NCI-H526 treated with DMSO at 0.1 percent for 48 hours (cell line): Measurements from ENCODE around the gene EME2.

Experiments
- DNase-seq: peaks from one replicate; lab custom pipeline; 2025; lab: John Stamatoyannopoulos, UW

The EME2 gene

DNA sequence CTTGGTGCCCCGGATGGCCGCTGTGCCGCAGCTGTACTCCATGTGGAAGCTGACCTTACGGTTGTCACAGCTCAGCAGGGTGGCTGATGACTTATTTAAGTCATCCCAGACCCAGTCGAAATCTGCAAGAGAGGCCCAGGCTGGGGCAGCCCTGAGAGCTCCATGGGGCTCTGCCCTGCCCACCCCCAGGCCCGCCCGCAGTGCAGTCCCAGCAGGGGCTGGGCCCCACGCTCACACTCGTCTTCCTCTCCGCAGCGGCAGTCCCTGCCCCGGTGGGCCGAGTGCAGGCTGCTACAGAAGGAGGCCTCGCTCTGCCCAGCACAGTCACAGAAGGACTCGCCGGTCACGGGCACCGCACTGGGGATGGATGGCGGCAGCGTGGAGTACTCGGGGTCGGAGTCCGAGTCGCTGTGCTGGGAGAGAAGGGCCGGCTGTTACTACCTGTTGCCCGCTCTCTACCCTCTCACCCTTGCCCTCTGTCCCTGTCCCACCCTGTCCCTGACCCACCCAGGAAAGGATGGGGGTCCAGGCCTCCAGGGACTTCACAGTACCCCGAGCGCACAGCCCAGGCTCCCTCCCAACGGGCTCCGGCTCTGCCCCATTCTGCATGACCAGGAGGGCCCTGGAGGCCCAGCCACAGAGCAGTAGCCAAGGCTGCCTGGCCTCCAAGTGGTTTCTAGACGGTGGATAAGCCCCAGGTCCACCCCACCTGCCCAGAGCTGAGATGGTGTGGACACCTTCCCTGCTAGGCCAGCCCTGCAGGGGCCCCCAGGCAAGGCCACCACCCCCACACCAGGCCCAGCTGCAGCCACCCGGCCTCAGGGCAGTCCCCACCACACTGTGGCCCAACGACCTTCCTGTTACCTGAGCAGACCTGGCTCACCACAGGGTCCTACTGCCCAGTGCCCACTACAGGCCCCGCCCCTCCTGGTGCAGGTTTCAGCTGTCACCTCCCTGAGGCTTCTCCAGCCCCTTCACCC lies 5.9 kb downstream of the EME2 start:
- no peak for DNase-seq

DNA sequence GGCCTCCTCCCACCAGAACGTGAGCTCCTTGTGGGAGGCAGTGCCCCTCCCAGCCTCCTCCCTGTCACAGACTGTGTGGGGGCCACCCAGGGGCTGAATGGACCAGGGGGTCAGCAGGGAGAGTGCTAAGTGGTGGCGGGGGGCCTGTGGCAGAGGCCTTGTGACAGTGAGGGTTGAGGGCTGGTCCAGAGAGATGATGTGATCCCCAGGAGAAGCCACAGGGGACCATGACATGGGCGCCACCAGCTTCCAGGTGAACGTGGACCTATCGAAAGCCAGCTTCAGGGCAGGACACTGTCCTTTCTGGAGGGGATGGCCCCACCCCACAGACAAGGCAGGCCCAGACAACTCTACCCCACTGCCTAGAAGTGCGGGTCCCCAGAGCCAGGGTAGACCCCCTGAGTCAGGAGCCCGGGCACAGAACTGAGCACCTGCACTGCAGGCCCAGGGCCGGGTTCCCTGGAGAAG lies 6.7 kb downstream of the EME2 start:
- DNase-seq, result no peak

DNA sequence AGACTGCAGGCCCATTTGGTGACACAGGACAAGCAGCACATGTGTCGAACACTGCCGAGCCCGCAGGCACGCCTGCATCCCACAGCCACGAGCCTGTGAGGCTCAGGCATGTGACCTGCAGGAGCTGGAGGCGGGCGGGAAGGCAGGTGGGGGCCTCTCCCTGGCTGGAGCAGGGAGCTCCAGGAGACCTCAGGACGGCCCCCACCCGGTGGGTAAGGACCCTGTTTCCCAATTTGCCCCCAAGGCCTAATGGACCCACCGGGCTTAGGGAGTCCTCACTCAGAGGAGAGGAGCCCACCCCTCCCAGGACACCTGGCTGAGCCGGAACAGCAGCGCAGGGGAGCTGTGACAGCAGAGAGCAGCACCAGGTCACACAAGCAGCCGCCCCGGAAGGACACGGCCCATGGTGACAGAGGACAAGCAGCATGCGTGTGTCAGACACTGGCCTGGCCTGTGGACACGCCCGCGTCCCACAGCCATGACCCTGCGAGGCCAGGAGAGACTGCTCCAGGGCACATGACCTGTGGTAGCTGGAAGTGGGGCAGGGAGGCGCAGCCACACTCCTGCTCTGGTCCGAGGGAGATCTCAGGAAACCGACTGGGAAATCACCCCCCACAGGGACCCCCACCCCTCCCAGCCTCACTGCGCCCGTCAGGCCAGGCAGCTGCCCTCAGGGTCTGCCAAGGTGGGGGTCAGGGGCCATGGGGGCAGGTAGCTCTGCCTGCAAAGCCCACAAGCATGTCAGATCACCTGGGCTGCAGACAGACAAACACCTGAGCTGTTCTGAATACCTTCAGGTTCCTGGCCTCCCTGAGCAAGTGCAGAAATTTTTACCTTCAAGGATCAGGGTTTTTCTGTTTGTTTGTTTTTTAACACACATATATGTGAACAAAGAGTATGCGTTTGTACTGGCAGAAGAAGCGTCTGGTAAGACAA lies 7.4 kb downstream of the EME2 start:
- DNase-seq, result no peak

DNA sequence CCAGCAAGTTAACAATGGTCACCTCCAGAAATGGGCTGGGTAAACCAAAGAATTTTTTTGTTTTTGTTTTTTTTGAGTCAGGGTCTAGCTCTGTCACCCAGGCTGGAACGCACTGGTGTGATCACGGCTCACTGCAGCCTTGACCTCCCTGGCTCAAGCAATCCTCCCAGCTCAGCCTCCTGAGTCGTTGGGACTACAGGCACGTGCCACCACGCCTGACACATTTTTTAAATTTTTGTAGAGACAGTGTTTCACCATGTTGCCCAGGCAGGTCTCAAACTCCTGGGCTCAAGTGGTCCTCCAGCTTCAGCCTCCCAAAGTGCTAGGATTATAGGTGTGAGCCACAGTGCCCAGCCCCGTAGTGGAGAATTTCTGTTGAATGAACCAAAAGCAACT lies 8.1 kb downstream of the EME2 start:
- no peak for DNase-seq

DNA sequence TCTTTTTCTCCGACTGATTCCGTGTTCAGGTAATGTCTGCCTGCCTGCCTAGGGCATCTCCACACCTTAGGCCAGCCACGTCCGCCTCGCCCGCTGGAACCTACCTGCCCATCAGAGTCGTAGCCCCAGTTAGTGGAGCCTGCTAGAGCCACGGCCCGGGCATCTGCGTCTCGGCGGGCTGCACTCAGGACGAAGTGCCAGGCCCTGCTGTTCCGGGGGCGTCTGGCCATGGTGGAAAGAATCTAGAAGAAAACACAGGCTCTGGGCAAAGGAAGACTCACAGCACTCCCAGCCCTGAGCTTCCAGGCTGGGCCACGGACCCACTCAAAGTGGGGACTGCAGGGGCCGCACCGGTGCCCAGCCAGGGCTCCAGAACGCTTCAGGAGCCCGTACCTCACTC lies 8.6 kb downstream of the EME2 start:
- no peak for DNase-seq

DNA sequence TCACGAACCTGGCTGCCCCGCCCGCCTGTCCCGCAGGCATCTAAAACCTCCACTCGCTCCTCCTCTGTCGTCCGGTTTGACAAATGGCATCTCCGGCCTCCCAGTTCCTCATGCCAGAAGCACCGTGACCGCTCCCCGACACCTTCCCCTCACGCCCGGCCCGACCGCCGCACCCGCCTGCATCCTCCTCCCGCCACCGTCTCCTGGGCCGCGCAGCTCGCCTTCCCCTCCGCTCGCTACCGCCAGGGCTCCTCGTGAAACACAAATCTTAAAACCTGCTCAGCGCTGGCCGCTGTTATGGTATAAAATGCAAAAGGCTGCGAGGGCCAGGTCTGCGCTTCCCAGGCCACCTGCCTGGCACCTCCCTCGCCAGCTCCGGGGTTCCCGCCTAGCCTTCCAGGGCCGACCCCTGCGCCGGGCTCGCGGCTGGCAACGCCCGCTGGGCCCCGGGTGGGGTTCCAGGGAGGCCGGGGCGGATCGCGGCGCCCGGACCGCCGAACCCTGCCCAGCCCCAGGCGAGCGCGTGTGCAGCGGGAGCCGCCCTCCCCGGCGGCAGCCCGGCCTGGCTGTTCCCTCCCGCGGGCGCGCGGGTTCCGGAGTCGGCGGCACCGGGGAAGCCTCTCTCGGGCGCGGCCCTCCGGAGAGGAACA lies 9.3 kb downstream of the EME2 start:
- DNase-seq, result no peak

DNA sequence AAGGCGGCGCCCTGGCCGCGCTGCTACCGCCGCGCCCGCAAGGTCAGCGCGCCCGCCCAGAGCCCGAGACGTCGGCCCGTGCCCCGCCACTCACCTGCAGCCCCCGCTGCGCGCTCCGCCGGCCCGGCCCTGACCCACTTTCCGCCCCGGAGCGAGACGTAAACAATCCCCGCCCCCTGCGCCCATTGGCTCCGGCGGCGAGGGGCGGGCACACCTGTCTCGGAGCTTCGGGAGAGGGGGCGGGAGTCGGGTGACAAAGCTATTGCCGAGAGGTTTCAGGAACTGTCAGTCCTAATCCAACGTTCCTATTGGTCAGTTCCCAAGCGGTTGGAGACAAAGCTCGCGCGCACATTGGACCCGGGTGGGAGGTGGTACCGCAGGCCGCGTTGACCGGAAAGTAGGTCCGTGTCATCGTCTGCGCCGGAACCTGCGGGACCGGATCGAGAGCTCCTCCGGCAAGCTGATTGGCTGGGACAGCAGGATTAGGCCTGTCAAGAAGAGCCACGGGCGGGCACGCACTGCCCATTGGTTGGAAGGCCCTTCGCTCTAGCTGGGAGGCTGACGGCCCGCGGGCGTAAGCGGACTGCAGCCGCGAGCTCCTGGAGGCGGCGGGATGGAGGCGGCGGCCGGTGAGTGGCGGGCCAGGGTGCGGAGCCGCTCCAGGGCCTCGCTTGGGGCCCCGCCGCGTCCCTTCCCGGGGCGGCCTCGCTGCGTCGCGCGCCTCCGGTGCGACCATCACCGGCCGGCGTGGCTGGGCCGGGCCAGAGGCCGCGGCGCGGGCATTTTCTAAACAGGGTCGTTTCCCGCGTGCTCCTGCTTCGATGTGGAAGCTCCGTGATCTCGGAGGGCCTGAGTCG lies 10.0 kb downstream of the EME2 start, which contains the start of the genes NUBP2 and SPSB3:
TSS of gene NUBP2 (plus strand) at position 553 of the 857 bp plus-strand sequence. CDS start at position 614, 61 bp downstream.
TSS of gene SPSB3 (minus strand) at position 164 of the 857 bp plus-strand sequence. CDS start 1,088 bp downstream, outside the sequence.
- peak; percentile 95 for DNase-seq

DNA sequence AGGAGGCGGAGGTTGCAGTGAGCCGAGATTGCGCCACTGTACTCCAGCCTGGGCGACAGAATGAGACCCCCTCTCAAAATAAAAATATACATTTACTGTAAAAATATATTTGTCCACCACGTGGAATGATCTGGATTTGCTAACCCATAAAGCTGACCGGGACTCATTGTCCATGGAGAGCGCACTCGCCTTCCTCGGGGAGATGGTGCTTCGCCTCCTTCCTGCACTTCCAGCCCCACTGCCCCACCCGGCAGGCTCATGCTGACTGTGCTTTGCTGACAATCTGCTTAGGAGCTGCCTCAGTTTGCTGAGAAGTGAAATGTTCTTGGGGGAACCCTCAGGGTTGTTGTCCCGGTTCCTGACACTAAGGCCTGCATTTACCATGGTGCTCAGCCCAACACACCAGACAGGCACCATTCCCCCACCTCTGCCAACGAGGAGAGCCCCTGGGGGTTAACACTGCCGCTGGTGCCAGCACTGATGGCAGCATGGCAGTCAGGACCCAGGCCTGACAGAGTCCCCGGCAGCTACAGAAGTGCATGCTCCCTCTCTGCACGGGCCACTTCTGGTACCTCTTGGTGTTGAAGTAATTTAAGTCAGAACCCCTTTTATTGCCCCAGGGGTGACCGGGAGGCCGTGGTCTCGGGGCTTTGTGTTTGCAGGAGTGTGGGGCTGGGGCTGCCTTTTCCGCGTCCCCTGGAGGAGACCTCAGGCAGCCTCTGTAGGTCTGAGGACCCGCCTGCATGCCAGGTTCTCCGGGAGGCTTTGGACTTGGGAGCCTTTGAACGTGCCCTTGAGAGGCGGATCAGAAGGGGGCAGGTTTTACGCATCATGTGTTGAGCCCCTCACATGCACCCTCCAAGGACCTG lies 12.6 kb downstream of the EME2 start:
- DNase-seq, result no peak

DNA sequence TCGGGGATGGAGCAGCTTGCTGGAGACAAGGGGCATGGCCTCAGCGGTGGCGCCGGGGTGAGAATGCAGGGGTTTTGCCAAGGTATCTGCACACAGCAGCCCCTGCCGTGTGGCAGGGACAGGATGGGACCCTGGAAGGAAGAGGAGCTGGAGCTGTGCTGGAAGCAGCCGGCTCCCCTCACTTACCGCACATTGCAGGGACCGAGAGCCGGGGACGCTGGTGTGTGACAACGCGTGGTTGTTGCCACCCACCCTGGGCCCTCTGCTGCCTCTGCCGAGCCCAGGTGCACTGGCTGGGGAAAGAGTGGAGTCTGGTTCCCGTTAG lies 13.2 kb downstream of the EME2 start:
- no peak for DNase-seq

DNA sequence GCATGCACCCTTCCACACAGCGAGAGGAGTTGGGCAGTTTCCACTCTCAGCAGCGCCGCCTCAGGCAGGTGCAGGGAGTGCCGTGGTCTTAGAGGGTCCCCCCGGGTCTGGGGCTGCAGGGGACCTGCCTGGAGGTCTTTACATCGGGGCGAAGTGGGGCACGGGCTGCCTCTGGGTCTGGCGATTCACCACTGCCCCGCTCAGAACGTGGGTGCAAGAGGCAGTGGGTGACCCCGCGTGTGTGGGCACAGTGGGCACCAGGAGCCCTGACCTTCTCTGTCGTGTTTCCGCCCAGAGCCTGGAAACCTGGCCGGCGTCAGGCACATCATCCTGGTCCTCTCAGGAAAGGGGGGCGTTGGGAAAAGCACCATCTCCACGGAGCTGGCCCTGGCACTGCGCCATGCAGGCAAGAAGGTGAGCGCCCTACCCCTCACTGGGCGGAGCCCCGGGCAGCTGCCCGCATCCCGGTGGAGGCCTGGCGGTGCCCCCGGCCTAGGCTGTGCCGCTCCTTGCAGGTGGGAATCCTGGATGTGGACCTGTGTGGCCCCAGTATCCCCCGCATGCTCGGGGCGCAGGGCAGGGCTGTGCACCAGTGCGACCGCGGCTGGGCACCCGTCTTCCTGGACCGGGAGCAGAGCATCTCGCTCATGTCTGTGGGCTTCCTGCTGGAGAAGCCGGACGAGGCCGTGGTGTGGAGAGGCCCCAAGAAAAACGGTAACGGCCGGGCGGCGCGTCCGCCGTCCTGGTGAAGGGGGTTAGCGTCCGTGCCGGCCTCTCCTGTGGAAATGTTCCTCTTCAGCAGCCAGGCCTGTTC lies 13.8 kb downstream of the EME2 start:
- DNase-seq, result no peak

DNA sequence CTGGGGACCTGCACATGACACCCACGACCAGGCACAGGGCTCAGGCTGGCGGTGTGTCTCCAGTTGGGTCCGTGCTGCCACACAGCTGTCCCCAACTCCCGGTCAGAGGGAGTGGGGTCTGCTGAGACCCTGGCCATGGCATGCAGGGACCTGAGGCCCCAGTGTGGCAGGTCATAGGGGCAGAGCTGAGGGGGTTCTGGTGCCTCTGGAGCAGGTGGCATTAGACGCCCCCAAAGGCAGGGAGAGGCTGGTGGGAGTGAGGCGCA lies 14.4 kb downstream of the EME2 start:
- DNase-seq, result no peak

DNA sequence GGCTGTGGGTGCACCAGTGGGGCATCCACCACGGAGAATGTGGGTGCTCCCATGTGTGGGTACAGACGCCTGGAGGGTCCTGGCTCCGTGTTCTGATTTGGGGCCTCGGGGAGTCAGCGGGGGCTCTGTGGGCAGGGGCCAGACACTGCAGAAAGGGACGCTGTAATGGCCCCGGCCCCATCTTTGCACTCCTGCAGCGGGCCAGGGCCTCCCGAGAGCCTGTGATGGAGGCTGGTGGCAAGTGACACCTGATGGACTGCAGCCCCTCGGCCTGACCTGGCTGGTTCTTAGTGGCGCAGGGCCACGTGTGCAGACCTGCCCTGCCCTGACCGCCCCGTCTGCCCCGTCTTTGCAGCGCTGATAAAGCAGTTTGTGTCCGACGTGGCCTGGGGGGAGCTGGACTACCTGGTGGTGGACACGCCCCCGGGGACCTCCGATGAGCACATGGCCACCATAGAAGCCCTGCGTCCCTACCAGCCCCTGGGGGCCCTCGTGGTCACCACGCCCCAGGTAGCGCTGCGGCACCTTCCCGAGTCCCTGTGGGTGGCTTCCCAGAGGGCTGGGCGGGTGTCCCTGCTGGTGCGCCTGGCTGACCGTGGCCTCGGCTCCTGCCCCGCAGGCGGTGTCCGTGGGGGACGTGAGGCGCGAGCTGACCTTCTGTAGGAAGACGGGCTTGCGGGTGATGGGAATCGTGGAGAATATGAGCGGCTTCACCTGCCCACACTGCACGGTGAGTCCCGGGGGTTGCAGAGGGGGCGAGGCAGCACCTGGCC lies 14.9 kb downstream of the EME2 start:
- DNase-seq, result no peak

DNA sequence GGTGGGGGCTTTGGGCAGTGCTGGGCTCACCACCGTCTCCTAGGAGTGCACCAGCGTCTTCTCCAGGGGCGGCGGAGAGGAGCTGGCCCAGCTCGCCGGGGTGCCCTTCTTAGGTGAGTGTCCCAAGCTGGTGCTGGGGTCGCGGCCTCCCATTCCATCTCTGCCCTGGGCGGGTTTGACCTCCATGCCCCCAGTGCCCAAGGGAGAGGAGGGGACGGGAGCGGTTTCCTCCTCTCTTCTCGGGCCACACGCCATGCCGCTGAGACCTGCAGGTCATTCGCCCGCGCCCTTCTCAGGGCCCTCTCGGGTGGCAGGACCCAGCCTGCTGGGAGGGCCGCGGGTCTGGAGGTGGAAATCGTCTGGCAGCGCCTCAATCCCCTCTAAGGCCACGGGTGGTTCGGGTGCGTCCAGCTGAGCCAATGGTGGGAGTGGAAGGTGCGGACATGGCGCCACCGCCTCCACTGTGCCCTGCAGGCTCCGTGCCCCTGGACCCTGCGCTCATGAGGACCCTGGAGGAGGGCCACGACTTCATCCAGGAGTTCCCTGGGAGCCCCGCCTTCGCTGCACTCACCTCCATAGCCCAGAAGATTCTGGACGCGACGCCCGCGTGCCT lies 15.6 kb downstream of the EME2 start:
- DNase-seq, result no peak

DNA sequence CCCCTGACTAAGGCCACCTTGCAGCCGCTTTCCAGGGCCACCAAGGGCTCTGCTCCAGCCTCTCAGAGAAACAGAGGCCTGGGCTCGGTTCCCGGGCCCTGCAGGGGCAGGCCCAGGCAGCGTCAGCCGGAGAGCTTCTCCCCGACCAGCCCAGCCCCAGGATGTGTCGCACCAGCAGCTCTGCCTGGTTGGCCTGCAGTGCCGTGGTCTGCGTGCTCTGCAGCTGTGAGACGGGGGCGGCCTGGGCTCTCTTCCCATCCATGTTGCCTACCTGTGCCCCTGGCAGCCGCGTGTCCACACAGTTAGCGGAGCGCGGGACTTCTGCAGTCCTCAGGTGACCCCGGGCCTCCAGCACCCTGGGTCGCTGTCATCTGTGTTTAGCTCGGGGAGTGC lies 16.1 kb downstream of the EME2 start:
- no peak for DNase-seq

DNA sequence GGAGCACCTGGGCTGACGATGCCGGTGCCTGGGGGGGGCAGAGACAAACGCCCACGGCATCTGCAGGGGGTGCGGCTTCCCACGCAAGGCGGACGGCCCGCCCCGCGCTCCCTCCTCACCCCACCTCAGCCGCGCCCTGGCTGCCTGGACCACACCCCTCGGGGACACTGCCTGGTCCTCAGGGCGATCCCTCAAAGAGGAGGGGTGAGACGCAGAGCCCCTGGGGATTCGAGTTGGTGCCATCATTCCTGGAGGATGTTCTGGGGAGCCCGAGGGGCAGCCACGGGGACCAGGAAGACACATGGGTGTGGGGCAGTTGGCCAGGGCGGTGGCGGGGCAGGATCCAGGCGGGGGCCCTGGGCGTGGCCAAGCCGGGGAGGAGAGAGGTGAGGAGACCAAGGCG lies 17.0 kb downstream of the EME2 start:
- DNase-seq, result no peak

DNA sequence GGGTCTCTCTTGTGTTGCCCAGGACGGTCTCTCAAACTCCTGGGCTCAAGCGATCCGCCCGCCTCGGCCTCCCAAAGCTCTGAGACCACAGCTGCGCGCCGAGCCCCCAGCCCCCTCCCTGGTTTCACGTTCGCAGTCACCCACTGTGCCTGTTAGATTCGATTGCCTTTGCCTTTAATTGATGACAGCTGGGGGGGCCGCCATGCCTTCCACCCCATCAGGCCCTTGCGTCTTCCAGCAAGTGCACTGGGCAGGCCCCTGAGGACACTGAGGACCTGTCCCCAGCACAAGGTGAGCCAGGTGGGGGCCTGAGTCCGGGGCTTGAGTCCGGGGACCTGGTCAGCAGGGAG lies 17.6 kb downstream of the EME2 start:
- DNase-seq, result no peak

DNA sequence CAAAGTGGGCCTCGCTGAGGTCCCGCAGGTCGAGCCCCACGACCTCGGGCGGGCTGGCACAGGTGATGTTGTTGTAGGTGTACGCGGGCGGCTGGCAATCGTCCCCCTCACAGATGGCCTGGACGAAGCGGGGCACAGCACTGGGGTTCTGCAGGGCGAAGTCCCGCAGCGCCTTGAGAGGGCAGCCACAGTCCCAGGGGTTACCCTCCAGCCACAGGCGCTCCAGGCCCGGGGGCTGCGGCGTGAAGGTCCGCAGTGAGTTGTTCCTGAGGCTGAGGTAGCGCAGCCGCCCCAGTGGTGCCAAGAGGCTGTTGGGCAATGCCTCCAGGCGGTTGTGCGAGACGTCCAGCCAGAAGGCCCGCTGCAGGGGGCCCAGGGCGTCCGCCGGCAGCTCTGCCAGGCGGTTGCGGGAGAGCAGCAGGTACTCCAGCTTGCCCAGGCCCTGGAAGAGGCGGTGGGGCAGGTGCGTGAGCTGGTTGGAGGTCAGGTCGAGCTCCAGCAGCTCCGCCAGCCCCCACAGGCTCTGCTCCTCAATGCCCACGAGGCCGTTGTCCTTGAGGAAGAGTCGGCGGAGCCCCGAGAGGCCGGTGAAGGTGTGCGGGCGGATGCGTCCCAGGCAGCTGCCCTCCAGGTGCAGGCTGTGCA lies 18.1 kb downstream of the EME2 start:
- no peak for DNase-seq
